ACHN (cell line): ENCODE results near the gene NR5A2.

ENCODE experiments used
- DNase-seq: peaks from one replicate; pipeline ENCODE4 v3.0.0-alpha.2; 2015
- in situ Hi-C: cut with HindIII; loops from 2 replicates; pipeline ENCODE4 v1.10.0; 2017; ENCODE audit warnings: low sequenced_read_pairs, low pct_ligation_motif_present, low pct_unique_long_range_greater_than_20kb

The NR5A2 gene

DNA sequence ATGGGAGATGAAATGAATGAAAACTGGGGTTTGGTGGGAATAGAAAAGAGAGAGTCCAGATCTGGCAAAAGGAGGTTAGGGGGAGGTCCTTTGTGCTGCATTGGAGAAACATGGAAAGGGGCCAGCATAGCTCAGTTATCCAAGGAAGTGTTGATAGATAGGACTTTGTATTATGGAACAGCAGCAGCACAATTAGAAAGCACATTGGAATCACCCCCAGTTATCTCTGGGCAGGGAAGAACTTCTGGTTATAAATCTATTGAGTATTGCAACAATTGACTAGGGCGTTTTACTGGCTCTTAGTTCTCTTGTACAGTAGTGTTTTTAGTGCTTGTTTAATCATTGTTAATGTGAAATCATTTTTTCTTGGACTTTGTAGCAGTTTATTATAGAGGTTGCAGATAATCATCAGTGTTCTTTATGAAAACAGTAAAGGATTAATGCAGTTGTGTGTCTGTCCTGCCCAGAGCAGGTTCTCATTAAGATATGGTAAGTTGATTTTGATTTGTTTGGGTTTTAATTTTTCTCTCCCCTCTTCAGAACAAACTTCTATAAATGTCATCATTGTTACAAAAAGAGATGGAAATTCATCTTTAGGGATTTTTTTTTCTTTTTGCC lies 76.6 kb downstream of the NR5A2 start:
- in situ Hi-C loops: no loop called here
- DNase-seq: no peak

DNA sequence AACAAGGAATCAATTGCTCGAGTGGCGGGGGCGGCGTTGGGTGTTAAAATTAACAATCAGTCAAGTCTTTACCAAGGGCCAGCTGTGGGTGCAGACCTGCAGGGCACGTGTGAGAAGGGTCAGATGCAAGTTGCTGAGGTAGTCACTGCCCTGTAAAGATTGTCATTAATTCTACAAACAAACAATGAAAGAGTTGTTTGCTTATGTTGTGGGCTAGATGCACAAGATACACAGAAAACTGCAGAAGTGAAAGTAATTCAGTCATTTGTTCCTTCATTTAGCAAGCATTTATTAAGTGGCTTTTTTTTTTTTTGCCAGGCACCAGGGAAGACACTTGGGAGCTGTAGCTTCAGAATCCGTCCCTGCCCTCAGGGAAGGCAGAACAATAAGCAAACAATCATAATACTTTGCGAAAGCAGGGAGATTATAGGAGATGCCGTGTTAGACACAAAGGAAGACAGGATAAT lies 79.5 kb downstream of the NR5A2 start:
- in situ Hi-C loops: no loop called here

DNA sequence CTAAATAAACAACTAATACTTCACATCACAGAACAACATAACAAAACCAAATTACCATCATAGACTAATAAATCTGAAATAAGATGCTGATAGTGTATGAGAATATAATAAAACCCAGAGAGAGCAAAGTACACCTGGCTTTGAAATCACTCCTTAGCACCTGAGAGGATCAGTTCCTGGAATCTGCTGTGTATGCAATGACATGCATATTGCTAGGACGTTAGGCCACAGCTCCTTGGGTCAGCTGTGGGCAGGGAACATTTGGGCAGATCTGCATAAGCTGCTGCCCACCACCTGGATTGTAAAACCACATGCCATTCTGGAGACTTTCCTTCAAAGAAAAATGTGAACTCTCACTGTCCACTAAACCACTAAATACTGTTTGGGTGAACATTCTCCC lies 81.1 kb downstream of the NR5A2 start:
- in situ Hi-C loops: no loop called here
- DNase-seq: no peak

More for the DNA sequence above, 79.5 kb downstream of the NR5A2 start:
- no peak for DNase-seq

DNA sequence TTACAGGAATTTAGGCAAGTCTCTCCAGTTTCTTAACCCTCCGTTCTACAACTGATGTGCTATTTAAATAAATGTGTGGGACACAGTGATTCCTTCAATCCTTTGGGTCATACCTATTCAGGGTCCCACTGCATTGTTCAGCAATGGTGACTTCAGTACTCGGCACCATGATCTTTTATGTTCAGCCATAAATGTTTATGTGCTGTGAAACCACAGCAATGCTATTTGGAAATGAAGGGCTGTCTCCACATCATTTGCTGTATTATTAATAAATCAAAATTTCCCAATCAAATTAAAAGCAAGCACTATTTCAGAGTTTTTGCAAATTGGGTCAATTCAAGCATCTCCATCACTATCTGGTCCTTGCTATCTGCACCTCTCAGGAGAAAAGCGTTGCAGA lies 84.8 kb downstream of the NR5A2 start:
- DNase-seq: no peak
- in situ Hi-C loops: no loop called here

DNA sequence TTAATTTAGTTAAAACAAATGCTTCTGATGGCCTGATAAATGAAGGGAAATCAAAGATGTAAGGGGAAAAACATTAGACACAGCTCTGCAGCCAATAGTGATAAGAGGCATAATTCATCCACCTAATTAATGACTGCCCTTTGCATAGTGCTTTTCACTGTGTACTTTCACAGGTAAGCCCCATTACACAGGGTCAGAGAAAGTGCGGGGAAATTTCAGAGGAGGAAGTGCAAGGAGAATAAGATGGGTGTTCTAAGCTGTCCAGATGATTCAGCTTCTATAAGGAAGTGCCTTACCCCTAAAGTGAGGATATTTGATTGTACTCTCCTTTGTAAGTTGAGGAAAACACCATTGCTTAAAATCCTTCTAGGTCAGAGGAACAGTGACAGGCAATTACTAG lies 88.0 kb downstream of the NR5A2 start:
- in situ Hi-C loops: no loop called here
- DNase-seq: no peak

DNA sequence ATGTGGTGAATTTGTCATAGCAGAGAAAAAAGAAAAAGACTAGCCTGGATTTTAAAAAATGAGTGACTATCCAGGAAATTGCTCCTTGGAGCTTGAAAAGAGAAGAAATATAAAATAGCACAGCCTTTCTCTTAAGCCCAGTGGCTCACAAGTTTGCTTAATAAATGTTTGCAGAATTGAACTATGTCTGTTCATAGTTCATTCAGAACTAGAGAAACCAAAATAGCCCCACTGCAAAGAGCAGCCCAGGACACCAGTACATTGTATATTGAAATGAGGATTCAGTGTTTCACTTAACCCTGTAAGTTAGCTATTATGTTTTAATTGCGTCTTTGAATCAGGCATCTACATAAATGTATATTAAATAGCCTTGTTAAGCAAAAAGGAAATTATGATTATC lies 88.8 kb downstream of the NR5A2 start:
- DNase-seq: no peak
- in situ Hi-C loops: no loop called here

DNA sequence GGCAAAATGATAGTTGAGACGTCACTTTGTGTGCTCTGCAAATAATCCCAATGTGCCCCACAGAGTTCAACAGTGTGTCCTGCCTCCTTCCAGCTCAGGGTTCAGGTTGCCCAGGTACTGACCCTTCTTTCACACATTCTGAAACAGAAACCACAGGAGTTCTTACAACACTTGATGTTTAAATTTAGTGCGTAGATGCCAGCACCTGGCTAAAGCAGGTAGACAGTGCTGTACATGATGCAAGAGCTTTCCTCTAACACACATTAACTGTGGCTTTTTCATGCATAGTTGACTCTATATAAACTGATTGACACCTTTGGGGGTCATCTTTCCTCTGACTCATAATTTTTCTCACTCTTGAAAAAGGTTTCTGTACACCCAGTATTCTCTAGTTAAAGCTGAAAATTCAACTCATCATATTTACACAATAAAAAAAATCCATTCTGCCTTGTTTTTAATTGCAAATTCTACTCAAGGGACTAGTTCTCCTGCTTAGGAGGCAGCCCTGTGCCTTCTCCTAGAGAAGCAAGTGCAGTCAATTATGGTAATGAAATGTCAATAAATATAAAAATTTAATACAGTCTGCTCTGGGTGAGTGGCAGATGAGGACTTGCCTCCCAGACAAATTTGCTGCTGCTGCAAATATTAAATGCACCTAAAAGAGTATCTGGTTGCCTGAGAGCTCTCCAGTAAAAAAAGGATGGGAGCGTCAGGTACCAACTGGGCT lies 91.4 kb downstream of the NR5A2 start:
- in situ Hi-C loops: no loop called here
- no peak for DNase-seq

DNA sequence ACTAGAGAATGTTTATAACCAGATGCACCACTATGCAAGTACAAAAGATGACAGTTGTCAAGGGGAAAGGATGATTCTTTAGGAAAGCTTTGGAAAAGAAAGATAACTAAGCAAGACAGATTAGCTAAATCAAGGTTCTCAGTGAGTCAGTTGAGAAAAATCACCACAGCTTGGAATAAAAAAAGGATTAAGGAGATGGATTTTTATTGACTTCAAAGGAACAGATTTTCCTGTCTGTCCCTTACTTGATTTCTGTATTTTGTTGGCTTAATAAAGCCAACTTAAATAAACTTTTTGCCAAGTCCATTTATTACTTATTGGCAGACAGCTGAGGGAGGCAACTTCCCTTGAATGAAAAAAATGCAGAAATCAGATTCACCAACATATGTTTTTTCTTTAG lies 93.9 kb downstream of the NR5A2 start:
- in situ Hi-C loops: no loop called here
- no peak for DNase-seq

DNA sequence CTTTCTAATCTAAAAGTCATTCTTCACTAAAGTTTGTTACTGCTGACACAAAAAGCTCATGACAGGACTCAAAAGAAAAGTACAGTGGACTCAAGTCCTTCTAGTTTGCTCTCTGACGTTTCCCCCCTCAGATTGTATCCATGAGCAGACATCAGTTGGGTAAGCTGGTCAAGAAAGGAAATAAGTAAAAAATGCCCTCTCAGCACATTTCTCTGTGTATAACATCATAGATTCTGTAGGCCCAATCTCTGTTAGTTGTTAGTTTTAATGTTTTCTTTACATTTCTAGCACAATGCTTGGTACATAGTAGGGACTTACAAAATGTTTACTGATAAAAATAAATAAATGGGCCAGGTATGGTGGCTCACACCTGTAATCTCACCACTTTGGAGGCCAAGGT lies 96.8 kb downstream of the NR5A2 start:
- in situ Hi-C loops: no loop called here
- DNase-seq: no peak

DNA sequence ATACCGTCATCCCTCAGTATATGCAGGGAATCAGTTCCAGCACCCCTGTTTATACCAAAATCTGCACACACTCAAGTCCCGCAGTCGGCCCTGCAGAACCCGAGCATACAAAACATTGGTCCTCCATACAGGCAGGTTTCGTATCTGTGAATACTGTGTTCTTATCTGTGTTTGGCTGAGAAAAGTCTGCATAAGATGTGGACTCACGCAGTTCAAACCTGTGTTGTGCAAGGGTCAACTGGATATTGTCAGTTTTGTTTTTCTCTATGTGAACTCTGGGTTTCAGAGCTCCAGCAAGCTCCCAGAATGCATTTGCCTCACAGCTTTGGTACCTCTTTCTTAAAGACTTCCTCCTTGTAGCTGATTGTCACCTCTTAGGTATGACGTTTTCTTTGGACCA lies 100.6 kb downstream of the NR5A2 start:
- DNase-seq: no peak
- in situ Hi-C loops: no loop called here

DNA sequence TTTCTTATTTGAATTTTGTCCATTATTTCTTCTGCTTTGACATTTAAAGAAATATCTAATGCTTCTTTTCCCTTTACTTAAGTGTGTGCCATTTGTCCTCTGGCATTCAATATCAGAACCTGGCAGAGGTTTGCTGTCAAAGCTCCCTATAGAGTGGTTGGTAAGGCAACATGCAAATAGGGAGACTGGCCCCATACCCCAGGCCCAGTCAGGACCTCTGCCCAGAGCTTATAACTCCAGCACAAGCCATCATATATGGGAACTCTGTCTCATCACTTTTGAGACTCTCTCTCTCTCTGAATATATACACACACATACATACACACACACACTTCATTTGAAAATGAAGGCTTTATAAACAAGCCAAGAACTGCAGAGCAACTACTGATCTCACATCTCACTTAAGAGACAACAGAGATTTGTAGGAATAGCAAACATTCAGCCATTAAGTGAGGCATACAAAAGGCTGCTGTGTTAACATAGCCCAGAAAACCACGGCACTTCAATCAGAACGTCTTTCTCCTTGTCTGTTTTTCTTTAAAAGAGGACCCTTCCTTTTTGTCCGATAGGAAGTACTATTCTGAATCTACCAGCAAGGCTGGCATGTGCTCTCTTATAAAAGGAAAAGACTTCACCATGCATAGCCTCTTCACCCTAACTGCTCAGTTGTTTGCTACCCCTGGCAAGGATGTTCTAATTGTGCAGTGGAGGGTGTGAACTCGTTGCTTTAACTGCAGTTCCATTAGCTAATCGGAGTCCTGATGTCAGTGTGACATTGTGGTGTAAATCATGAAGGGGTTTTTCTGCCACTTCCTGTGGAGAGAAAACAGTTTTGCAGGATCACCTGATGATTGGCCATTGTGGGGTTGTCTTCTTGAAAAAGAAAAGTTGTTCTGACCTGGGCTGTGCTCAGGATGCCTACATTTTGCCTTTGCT lies 101.7 kb downstream of the NR5A2 start:
- DNase-seq: no peak
- in situ Hi-C loops: no loop called here

DNA sequence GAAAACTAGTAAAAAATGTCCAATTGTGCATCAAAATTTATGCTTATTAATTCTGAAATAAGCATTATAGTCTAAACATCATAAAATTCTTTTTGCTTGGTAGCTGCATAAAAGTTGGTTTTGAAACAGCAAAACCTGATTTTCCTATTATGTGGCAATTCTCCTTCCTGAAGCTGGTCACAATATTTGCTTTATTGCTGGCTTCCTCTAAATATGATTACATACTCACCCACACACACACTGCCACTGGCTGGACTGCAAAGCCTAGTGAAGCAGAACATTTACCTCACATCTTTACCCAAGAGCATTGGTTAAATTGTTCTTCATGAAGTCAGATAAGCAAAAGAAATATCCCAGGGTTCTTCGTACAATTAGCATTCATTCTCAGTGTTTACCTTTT lies 103.0 kb downstream of the NR5A2 start:
- no peak for DNase-seq
- in situ Hi-C loops: no loop called here

DNA sequence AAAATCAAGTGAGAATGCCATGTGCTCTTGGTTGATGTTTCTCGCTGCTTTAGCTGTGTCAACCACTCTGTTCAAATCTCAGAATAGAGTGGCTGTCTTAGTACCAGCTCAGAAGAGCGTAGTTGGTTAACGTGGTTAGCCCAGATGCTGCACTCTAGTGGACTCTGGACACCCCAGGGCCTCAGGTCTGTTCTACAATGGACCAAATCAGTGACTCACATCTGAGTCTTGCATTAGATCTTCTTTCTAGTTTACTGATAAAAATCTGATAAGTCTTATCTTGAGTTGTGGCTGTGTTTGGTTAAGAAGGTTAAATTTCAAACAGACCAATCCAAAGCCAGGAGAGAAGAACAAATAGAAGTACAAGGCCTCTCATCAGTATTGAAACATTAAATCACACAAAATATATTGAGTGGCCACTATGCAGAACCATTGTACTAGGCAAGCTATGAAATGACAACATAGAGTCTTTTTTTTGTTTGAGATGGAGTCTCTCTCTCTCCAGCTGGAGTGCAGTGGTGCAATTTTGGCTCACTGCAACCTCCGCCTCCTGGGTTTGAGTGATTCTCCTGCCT lies 104.1 kb downstream of the NR5A2 start:
- DNase-seq: no peak
- in situ Hi-C loops: no loop called here

DNA sequence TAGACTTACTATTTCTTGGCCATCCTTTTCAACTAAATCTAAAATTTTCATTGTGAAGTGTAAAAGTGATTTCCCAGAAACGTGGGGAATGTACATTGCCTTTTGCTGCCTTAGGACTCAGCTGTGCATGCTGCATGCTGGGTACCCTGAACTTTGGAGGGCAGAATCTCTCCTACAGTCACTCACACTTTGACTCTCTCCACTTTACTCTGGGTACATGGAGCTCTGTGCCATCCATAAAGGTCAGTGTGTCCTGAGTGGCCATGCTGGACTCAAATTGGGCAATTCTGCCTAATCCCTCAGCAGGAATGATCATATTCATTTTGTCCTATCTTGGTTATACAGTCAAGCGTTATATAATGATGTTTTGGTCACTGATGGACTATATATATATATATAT lies 105.6 kb downstream of the NR5A2 start:
- in situ Hi-C loops: no loop called here
- no peak for DNase-seq

DNA sequence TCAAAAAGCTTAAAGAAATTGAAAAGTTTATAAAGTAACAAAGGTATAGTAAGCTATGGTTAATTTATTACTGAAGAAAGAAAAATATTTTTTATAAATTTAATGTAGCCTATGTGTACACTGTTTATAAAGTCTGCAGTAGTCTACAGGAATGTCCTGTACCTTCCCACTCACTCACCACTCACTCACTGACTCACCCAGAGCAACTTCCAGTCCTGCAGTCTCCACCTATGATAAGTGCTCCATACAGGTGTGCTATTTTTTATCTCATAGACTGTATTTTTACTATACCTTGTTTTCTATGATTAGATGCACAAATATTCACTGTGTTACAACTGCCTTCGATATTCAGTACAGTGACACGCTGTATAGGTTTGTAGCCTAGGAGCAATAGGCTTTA lies 106.6 kb downstream of the NR5A2 start:
- in situ Hi-C loops: no loop called here

DNA sequence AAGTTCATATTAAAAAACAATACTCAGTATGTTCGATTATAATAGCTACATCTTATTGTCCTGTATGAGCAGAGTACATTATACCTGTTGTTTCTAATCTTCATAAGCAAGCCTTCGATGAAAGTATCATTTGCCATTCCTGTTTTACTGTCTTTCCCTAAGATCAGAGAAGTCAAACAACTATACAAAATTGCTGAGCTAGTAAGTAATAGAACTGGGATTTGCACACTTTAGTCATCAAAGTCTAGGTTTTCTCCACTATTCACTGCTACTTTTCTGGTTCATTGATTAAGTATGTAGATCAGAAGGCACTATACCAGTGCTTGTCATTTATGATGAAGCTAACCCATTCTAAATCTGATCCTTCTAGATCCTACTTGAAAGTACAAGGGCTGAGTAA lies 108.9 kb downstream of the NR5A2 start:
- no peak for DNase-seq
- in situ Hi-C loops: no loop called here

More for the DNA sequence above, 106.6 kb downstream of the NR5A2 start:
- no peak for DNase-seq

DNA sequence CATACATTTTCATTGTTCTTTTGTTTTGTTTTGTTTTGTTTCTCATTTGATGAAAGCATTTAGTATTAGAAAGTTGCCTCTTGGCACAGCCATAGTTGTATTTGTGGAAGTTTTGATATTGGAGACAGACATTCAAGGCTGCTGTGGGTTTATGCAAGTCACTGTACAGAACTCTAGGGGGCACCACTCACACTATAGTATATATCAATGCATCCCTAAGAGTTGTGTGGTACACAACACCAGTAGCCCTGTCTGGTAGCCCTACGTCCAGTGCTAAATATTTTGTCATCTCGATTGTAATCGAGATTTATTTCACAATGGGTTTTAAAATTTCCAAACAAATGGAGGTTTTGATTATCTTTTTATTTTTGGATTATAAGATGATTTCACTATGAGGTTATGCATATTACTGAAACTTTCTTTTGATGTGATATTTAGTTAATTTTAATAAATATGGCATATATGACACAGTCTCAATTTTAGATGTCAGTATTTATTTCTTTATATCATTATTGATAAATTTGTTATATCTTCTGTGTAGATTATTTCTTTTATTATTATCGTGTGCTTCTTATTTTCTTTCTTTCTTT lies 112.2 kb downstream of the NR5A2 start:
- in situ Hi-C loops: no loop called here
- DNase-seq: peak; percentile 63

DNA sequence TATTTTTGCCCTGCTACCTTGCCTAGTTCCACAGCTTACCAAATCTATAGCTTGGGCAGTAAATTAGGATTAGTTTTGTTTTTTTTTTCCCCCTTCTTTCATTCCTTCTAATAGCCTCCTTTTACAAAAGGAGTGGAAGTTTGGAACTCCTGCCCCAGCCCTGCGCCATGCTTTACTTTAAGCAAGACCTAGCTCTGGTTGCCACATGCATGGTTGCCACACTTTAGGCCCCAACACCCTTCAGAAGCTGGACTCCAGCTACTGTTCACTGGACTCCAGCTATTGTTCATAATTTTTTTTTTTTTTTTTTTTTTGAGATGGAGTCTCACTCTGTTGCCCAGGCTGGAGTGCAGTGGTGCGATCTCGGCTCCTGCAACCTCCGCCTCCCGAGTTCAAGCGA lies 115.8 kb downstream of the NR5A2 start:
- in situ Hi-C loops: no loop called here
- DNase-seq: no peak

DNA sequence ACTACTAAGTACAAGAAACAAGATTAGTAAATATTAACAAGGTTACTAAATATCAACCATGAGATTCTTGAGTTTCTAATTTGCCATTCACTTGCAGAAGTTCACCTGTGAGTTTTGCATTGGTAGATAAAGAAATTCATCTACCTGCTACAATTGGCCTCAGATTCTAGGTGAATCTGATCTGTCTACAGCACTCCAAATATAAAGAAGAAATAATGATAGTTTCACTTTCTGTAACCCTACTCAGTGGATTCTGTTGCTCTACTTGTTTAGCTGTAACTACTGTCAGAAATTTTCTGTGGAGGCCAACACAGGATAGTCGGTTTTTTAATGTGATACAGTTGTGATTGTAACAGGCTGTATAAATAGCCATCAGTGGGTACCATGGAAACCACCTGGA lies 118.6 kb downstream of the NR5A2 start:
- in situ Hi-C loops: no loop called here
- DNase-seq: no peak
